ENCODE measurements around the gene OSBP2.

GRCh38 chr22:30650508-30651116 is 44.1 kb upstream of the OSBP2 start:
- TF ChIP-seq CTCF (IDR thresholded peaks at IDR 0.05) (no peak), POLR2A (IDR thresholded peaks at IDR 0.05) (no peak)
